A172 (cell line): ENCODE results near the gene CHAC1. TPM values are rescaled to one million over a fixed set of nuclear protein-coding genes. Genes with fewer than 3 reads are reported as not detected.

Experiments used
- DNase-seq: peaks from one replicate; pipeline ENCODE4 v3.0.0-alpha.2; 2015; ENCODE audit warnings: low spot score
- total RNA-seq: library from RNA; depleted of rRNA; stranded (reverse); fragments of >200 nt; shearing (Covaris generic); gene quantifications from 2 replicates; pipeline ENCODE4 v1.2.3, GENCODE V29; 2014

Gene CHAC1
- total RNA-seq, 1 experiment from 2014 or later = 5.8 TPM

GRCh38 chr15:40923551-40923950, 29.7 kb upstream of the CHAC1 start:
- DNase-seq = no peak

GRCh38 chr15:40925495-40925862, 27.8 kb upstream of the CHAC1 start:
- DNase-seq = no peak

GRCh38 chr15:40925863-40926658, 27.2 kb upstream of the CHAC1 start:
- no peak for DNase-seq

- no peak for DNase-seq
Observed at GRCh38 chr15:40926659-40927494, 26.4 kb upstream of the CHAC1 start.

GRCh38 chr15:40927495-40927872, 25.8 kb upstream of the CHAC1 start:
- DNase-seq = no peak

GRCh38 chr15:40927873-40928806, 25.1 kb upstream of the CHAC1 start:
- no peak for DNase-seq

- DNase-seq = peak; percentile 52
Observed at GRCh38 chr15:40928821-40929659, 24.2 kb upstream of the CHAC1 start, which contains the start of gene DLL4. TSS of gene DLL4 (plus strand) at chr15:40929340. CDS start at chr15:40929669, 329 bp downstream.

- DNase-seq = no peak
Observed at GRCh38 chr15:40929660-40930429, 23.4 kb upstream of the CHAC1 start.

- DNase-seq = no peak
Observed at GRCh38 chr15:40930430-40931299, 22.6 kb upstream of the CHAC1 start.

GRCh38 chr15:40931300-40932142, 21.8 kb upstream of the CHAC1 start:
- no peak for DNase-seq

GRCh38 chr15:40932156-40932555, 21.1 kb upstream of the CHAC1 start:
- DNase-seq = no peak

GRCh38 chr15:40932649-40933516, 20.4 kb upstream of the CHAC1 start:
- DNase-seq = no peak

GRCh38 chr15:40933517-40933902, 19.8 kb upstream of the CHAC1 start:
- no peak for DNase-seq

- no peak for DNase-seq
Observed at GRCh38 chr15:40934457-40934856, 18.8 kb upstream of the CHAC1 start.

GRCh38 chr15:40936234-40936708, 17.0 kb upstream of the CHAC1 start:
- DNase-seq = no peak

- DNase-seq = no peak
Observed at GRCh38 chr15:40936709-40937666, 16.3 kb upstream of the CHAC1 start.
